Endodermal cell (in vitro differentiated cells): ENCODE data around the gene NCAPG2. TPM values are rescaled to one million over a fixed set of nuclear protein-coding genes. Genes with fewer than 3 reads are reported as not detected.

Experiments used
- DNase-seq: peaks from one replicate; pipeline ENCODE4 v3.0.0-alpha.2; 2017
- H3K27ac ChIP-seq: 2 replicates; pipeline ENCODE4 v1.5.1; 2013; ENCODE audit warnings: mild to moderate bottlenecking, low read depth, low read length, moderate library complexity
- H3K27me3 ChIP-seq: 2 replicates; pipeline ENCODE4 v1.6.1; 2013; ENCODE audit warnings: mild to moderate bottlenecking, low read length, moderate library complexity; ENCODE audit not compliant: insufficient read depth, control insufficient read depth, poor library complexity, severe bottlenecking
- H3K36me3 ChIP-seq: 2 replicates; pipeline ENCODE4 v1.7.0; 2013; ENCODE audit warnings: mild to moderate bottlenecking, low read length, moderate library complexity; ENCODE audit not compliant: control insufficient read depth, insufficient read depth
- H3K4me1 ChIP-seq: one replicate; pipeline ENCODE4 v1.7.0; 2013; ENCODE audit warnings: low read length; ENCODE audit not compliant: control insufficient read depth, insufficient read depth
- H3K4me3 ChIP-seq: 2 replicates; pipeline ENCODE4 v1.5.1; 2013; ENCODE audit warnings: mild to moderate bottlenecking, low read length, moderate library complexity
- H3K9ac ChIP-seq: 2 replicates; pipeline ENCODE4 v1.6.1; 2013; ENCODE audit warnings: mild to moderate bottlenecking, low read length, moderate library complexity; ENCODE audit not compliant: poor library complexity, severe bottlenecking; ENCODE audit errors: extremely low read depth
- H3K9me3 ChIP-seq: 2 replicates; pipeline ENCODE4 v1.6.1; 2013; ENCODE audit warnings: mild to moderate bottlenecking, low read length, moderate library complexity; ENCODE audit not compliant: control insufficient read depth
- H3K27ac Mint-ChIP-seq: 2 replicates; pipeline ENCODE4 v1.8.0; 2020; ENCODE audit warnings: mixed read lengths
- H3K27me3 Mint-ChIP-seq: 2 replicates; pipeline ENCODE4 v1.8.0; 2021; ENCODE audit warnings: mild to moderate bottlenecking, mixed read lengths; ENCODE audit not compliant: insufficient read depth
- H3K36me3 Mint-ChIP-seq: 2 replicates; pipeline ENCODE4 v1.8.0; 2020; ENCODE audit warnings: low read depth, mixed read lengths
- H3K4me1 Mint-ChIP-seq: 2 replicates; pipeline ENCODE4 v1.8.0; 2020; ENCODE audit warnings: mixed read lengths
- H3K4me3 Mint-ChIP-seq: 2 replicates; pipeline ENCODE4 v1.8.0; 2020; ENCODE audit warnings: mild to moderate bottlenecking, moderate library complexity, mixed read lengths
- H3K9me3 Mint-ChIP-seq: 2 replicates; pipeline ENCODE4 v1.8.0; 2020; ENCODE audit warnings: mild to moderate bottlenecking, mixed read lengths
- CTCF ChIP-seq: fragments of 200-600 bp; sonication (generic); conservative IDR thresholded peaks from 2 replicates; pipeline ENCODE4 v1.5.0; 2021; ENCODE audit warnings: antibody characterized with exemption, mild to moderate bottlenecking
- WGBS, 2 experiments: methylation state at CpG; one replicate each; pipeline versions ENCODE4 v1.1.5 to v1.1.7; 2013; ENCODE audit warnings: missing lambda C conversion rate in 2 of 2, mixed read lengths in 1 of 2; ENCODE audit not compliant: insufficient coverage in 1 of 2, insufficient read length in 1 of 2; 5-methylcytosine and 5-hydroxymethylcytosine counted together
- total RNA-seq, 2 donors: library from RNA; stranded (reverse); fragmentation: NEBNext Ultra II Directional in 1 of 2; extraction: Animal tissue kit (Norgen Biotek cat#: 25700) in 1 of 2; gene quantifications; 2 replicates in 1 of 2; 3 replicates in 1 of 2; pipeline ENCODE4 v1.2.1, GENCODE V29; 2021

Gene NCAPG2
- total RNA-seq, 2 donors from 2014 or later: 58.7 to 77.1 TPM

- Mint-ChIP-seq H3K4me1 (no peaks in the 10 kb centered on the region), H3K9me3 (no peaks in the 10 kb centered on the region), H3K36me3 (peaks cover 12% of the 10 kb centered on the region), H3K27ac (no peak overlapping the region), H3K27me3 (no peaks in the 10 kb centered on the region), H3K4me3 (no peak overlapping the region)
- H3K4me1 ChIP-seq: no peaks in the 10 kb centered on the region
- no peak overlapping the region for H3K9ac ChIP-seq
- DNase-seq: no peak
- H3K9me3 ChIP-seq: no peaks in the 10 kb centered on the region
- H3K27ac ChIP-seq: no peak overlapping the region
- TF ChIP-seq CTCF: no peak
- H3K36me3 ChIP-seq: peaks cover 5% of the 10 kb centered on the region
- no peak overlapping the region for H3K4me3 ChIP-seq
- 89 to 96% methylated on average over 15 to 22 of the region's 22 CpGs for WGBS, 2 experiments
- H3K27me3 ChIP-seq: no peaks in the 10 kb centered on the region
Observed at GRCh38 chr7:158602905-158603772, 101.5 kb downstream of the NCAPG2 start.

GRCh38 chr7:158602041-158602440, 102.6 kb downstream of the NCAPG2 start:
- TF ChIP-seq CTCF: no peak
- no peaks in the 10 kb centered on the region for H3K9me3 Mint-ChIP-seq
- H3K27ac Mint-ChIP-seq: no peak overlapping the region
- H3K27me3 ChIP-seq: no peaks in the 10 kb centered on the region
- H3K27ac ChIP-seq: no peak overlapping the region
- H3K36me3 ChIP-seq: no peaks in the 10 kb centered on the region
- H3K4me3 ChIP-seq: no peak overlapping the region
- H3K4me1 ChIP-seq: no peaks in the 10 kb centered on the region
- H3K4me1 Mint-ChIP-seq: no peaks in the 10 kb centered on the region
- DNase-seq: no peak
- no peaks in the 10 kb centered on the region for H3K27me3 Mint-ChIP-seq
- WGBS, 2 experiments: 92 to 95% methylated on average over 7 of the region's 7 CpGs
- H3K36me3 Mint-ChIP-seq: peaks cover 5% of the 10 kb centered on the region
- H3K4me3 Mint-ChIP-seq: no peak overlapping the region
- H3K9ac ChIP-seq: no peak overlapping the region
- no peaks in the 10 kb centered on the region for H3K9me3 ChIP-seq

- no peak overlapping the region for H3K4me3 Mint-ChIP-seq
- H3K4me1 ChIP-seq: no peaks in the 10 kb centered on the region
- peaks cover 2% of the 10 kb centered on the region for H3K36me3 Mint-ChIP-seq
- H3K4me3 ChIP-seq: no peak overlapping the region
- H3K27me3 Mint-ChIP-seq: no peaks in the 10 kb centered on the region
- peaks cover 8% of the 10 kb centered on the region for H3K9me3 ChIP-seq
- no peak overlapping the region for H3K27ac ChIP-seq
- H3K4me1 Mint-ChIP-seq: no peaks in the 10 kb centered on the region
- H3K9ac ChIP-seq: no peak overlapping the region
- no peak for DNase-seq
- no peak for TF ChIP-seq CTCF
- H3K9me3 Mint-ChIP-seq: peaks cover 2% of the 10 kb centered on the region
- H3K36me3 ChIP-seq: no peaks in the 10 kb centered on the region
- 44% methylated on average over 1 of the region's 1 CpG; no CpG with 5 or more reads in 1 of the 2 experiments for WGBS, 2 experiments
- H3K27ac Mint-ChIP-seq: no peak overlapping the region
- H3K27me3 ChIP-seq: no peaks in the 10 kb centered on the region
Observed at GRCh38 chr7:158601090-158601489, 103.5 kb downstream of the NCAPG2 start.
